Activated B cell treated with CpG ODN at 0.5 μM for 24 hours (primary cell): ENCODE data around the gene RAB15. TPM values are rescaled to one million over a fixed set of nuclear protein-coding genes. Genes with fewer than 3 reads are reported as not detected.

Experiments used
- ATAC-seq: fragments of 200-7000 bp; cut with Tn5 transposase; one replicate; pipeline ENCODE4 v1.10.0; 2021; ENCODE audit warnings: low read depth, mild to moderate bottlenecking, moderate library complexity
- CTCF ChIA-PET: fragments of 350-600 bp; sonication (Branson Sonifier 250); formaldehyde crosslinking; loops from one replicate; lab custom pipeline; 2021; ENCODE audit warnings: antibody characterized with exemption; lab: Charles Lee
- POLR2A ChIA-PET: fragments of 350-600 bp; sonication (Branson Sonifier 250); formaldehyde crosslinking; loops from one replicate; lab custom pipeline; 2021; ENCODE audit warnings: antibody characterized with exemption; lab: Charles Lee
- DNase-seq: peaks from one replicate; pipeline ENCODE4 v3.0.0; 2022
- H3K27ac Mint-ChIP-seq: one replicate; pipeline ENCODE4 v1.8.0; 2020; ENCODE audit warnings: mixed read lengths
- H3K27me3 Mint-ChIP-seq: one replicate; pipeline ENCODE4 v1.8.0; 2021; ENCODE audit warnings: mixed read lengths
- H3K36me3 Mint-ChIP-seq: one replicate; pipeline ENCODE4 v1.8.0; 2021; ENCODE audit warnings: low read depth, mixed read lengths
- H3K4me1 Mint-ChIP-seq: one replicate; pipeline ENCODE4 v1.8.0; 2021; ENCODE audit warnings: mixed read lengths
- H3K4me3 Mint-ChIP-seq: one replicate; pipeline ENCODE4 v1.8.0; 2020; ENCODE audit warnings: mild to moderate bottlenecking, mixed read lengths
- H3K9me3 Mint-ChIP-seq: one replicate; pipeline ENCODE4 v1.8.0; 2020; ENCODE audit warnings: mixed read lengths
- intact Hi-C: fragments of 100-400 bp; cut with micrococcal nuclease; formaldehyde crosslinking; loops from one replicate; pipeline ENCODE4 v1.15.1; 2024
- total RNA-seq: library from RNA; stranded (reverse); gene quantifications from 2 replicates; pipeline ENCODE4 v1.2.3, GENCODE V29; 2022
- TF ChIP-seq, protein P1 (sequence below): fragments of 200-600 bp; IDR thresholded peaks from one replicate; pipeline ENCODE4 v1.8.0; 2022; ENCODE audit warnings: antibody characterized with exemption, mild to moderate bottlenecking

Gene RAB15
- total RNA-seq, 1 donor from 2014 or later = 0.47 TPM

DNA sequence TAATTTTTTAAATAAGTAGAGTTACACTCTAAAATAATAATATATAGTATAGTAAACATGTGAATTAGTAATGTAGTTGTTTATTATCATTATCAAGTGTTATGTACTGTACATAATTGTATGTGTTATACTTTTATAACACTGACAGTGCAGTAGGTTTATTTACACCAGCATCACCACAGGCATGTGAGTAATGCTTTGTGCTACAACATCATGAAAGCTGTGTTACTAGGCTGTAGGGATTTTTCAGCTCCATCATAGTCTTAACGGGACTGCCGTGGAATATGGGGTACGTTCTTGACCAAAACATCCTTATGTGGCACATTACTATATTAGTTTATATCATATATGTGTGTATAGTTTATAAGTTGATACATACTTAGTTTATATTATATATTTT, 23.2 kb upstream of the RAB15 start:
- Mint-ChIP-seq H3K27me3 (no peaks in the 10 kb centered on the region), H3K4me1 (peaks cover 8% of the 10 kb centered on the region), H3K4me3 (no peak overlapping the region), H3K36me3 (peaks cover 1% of the 10 kb centered on the region), H3K9me3 (no peaks in the 10 kb centered on the region), H3K27ac (no peak overlapping the region)
- ChIA-PET POLR2A (interaction anchor here (0.6 kb wide), 1 partner anchor 628 kb away, joined by 4 read pairs; no protein-coding TSS in a partner anchor), CTCF (no interaction called here)
- ATAC-seq (no peak), DNase-seq (no peak)
- TF ChIP-seq, protein P1, sequence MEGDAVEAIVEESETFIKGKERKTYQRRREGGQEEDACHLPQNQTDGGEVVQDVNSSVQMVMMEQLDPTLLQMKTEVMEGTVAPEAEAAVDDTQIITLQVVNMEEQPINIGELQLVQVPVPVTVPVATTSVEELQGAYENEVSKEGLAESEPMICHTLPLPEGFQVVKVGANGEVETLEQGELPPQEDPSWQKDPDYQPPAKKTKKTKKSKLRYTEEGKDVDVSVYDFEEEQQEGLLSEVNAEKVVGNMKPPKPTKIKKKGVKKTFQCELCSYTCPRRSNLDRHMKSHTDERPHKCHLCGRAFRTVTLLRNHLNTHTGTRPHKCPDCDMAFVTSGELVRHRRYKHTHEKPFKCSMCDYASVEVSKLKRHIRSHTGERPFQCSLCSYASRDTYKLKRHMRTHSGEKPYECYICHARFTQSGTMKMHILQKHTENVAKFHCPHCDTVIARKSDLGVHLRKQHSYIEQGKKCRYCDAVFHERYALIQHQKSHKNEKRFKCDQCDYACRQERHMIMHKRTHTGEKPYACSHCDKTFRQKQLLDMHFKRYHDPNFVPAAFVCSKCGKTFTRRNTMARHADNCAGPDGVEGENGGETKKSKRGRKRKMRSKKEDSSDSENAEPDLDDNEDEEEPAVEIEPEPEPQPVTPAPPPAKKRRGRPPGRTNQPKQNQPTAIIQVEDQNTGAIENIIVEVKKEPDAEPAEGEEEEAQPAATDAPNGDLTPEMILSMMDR = no peak
- intact Hi-C loops = no loop called here

- intact Hi-C loops = no loop called here
- no peaks in the 10 kb centered on the region for H3K9me3 Mint-ChIP-seq
- POLR2A ChIA-PET = no interaction called here
These were observed 22.4 kb upstream of the RAB15 start for GRCh38 chr14:64994540-64994939.

GRCh38 chr14:64993266-64993930, 21.3 kb upstream of the RAB15 start:
- Mint-ChIP-seq H3K4me3 (no peak overlapping the region), H3K4me1 (peaks cover 14% of the 10 kb centered on the region), H3K27ac (no peak overlapping the region), H3K36me3 (peaks cover 1% of the 10 kb centered on the region), H3K27me3 (no peaks in the 10 kb centered on the region), H3K9me3 (no peaks in the 10 kb centered on the region)
- TF ChIP-seq, protein P1 = no peak
- ChIA-PET POLR2A (interaction anchor here (0.7 kb wide), 1 partner anchor 45 kb away, joined by 7 read pairs; no protein-coding TSS in a partner anchor), CTCF (no interaction called here)
- ATAC-seq (no peak), DNase-seq (no peak)
- intact Hi-C loops = no loop called here

More at GRCh38 chr14:64994540-64994939, 22.4 kb upstream of the RAB15 start:
- ATAC-seq (no peak), DNase-seq (no peak)
- TF ChIP-seq, protein P1 = no peak
- Mint-ChIP-seq H3K36me3 (peaks cover 1% of the 10 kb centered on the region), H3K27me3 (no peaks in the 10 kb centered on the region), H3K27ac (no peak overlapping the region), H3K4me1 (peaks cover 14% of the 10 kb centered on the region), H3K4me3 (no peak overlapping the region)
- CTCF ChIA-PET = no interaction called here

DNA sequence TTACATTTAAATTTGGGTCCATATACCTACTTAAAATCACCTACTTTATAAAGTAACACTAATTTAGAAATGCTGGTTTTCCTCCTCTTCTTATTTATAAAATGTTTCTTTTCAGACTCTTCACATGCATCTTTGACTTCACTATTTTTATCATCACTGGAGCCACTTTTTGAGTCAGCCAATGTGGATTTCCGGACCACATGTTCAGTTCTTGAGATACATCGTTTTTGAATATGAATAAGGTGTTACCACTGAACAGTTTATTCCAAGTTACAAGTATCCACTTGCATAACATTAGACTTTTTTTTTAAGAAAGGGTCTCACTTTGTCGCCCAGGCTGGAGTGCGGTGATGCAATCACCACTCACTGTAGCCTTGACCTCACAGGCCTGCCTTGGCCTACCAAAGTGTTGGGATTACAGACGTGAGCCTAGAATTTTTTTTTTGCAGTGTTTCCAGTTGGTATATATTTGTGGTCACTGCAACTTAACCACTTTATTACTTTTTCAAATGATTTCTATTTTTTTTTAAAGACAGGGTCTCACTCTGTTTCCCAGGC, 20.3 kb upstream of the RAB15 start:
- H3K9me3 Mint-ChIP-seq = no peaks in the 10 kb centered on the region
- POLR2A ChIA-PET = no interaction called here
- H3K27ac Mint-ChIP-seq = no peak overlapping the region
- no peak overlapping the region for H3K4me3 Mint-ChIP-seq
- intact Hi-C loops = no loop called here
- no peak for ATAC-seq
- TF ChIP-seq, protein P1 = no peak
- CTCF ChIA-PET = no interaction called here
- no peak for DNase-seq
- H3K4me1 Mint-ChIP-seq = peaks cover 17% of the 10 kb centered on the region
- peaks cover 1% of the 10 kb centered on the region for H3K36me3 Mint-ChIP-seq
- H3K27me3 Mint-ChIP-seq = no peaks in the 10 kb centered on the region

DNA sequence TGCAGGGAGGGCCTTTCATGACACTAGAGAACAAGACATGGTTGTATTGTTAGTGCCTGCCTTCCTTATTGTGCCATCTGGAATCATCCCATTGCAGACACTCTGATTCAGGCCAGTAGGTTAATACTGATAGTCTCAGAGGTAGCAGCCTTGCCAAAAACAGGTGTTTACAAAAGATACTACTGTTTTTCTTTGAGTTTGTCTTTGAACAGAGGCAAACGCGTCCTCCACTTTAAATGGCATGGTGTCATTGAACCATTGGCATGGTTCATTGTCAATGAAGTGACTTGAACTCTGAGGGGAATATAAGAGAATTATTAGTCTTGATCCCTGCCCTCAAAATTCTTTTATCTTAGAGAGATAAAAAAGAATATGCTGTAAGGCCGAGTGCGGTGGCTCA, 18.8 kb upstream of the RAB15 start:
- no peak for ATAC-seq
- H3K27me3 Mint-ChIP-seq = no peaks in the 10 kb centered on the region

More for the DNA sequence above, 18.8 kb upstream of the RAB15 start:
- TF ChIP-seq, protein P1 = no peak
- POLR2A ChIA-PET = no interaction called here
- H3K27ac Mint-ChIP-seq = no peak overlapping the region
- no peak overlapping the region for H3K4me3 Mint-ChIP-seq
- H3K36me3 Mint-ChIP-seq = peaks cover 6% of the 10 kb centered on the region
- peaks cover 31% of the 10 kb centered on the region for H3K4me1 Mint-ChIP-seq
- no peaks in the 10 kb centered on the region for H3K9me3 Mint-ChIP-seq
- CTCF ChIA-PET = no interaction called here
- DNase-seq = no peak
- intact Hi-C loops = no loop called here
